ENCODE measurements around the gene PPP2R5B. TPM values are rescaled to one million over a fixed set of nuclear protein-coding genes. Genes with fewer than 3 reads are reported as not detected.
A peak's percentile ranks its signal among the peaks of the same experiment; 100 is the strongest.

PPP2R5B gene
- total RNA-seq, 2 experiments from 2014 or later: 8.6 to 16.2 TPM

DNA sequence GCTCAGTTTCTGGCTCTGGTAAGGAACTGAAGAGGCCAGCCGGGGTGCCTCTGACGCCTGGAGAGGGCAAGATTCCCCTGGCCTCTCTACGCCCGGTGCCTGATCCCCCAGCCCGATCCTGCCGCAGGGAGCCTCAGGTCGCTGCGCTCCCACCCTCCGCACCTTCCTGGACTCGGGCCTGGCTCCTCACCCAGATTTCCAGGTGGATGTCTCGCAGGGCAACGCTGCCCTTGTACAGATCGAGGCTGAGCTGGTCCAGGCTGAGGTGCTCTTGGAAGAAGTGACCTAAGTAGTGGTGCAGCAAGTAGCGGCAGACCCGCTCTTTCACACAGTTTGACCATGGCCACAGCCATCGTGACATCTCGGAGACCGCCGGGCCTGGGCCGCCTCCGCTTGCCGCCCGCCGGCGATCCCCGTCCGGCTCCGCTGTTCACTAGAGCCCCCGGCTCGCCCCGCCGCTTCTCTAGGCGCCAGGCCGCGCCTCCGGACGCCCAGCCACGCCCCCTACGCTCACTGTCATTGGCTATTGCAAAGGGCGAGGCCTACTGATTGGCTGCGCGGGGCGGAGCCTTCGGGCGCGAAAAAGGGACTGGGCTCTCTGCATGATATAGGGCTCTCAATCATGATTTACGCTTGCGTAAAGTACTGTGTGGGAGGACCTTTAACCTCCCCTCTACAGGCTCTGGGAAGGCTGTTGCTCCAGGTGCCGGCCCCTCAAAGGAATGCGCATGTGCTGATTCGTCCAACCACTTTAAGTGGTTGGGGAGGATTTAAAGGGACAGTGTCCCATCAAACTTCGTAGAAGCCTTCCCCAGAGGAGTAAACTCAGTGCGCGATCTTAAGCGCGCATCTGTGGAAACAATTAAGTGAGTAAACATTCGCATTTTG, 7.5 kb upstream of the PPP2R5B start, which contains the start of gene ATG2A:
ATG2A (minus strand) TSS at position 435 of the 888 bp plus-strand sequence; CDS start at position 361, 74 bp downstream.
- CTCF ChIA-PET (ENCODE audit: unreplicated experiment): interaction anchor here (0.6 to 1.0 kb wide), 2 partner anchors 56 to 105 kb away, joined by 3 read pairs; no protein-coding TSS in a partner anchor
- peak within 1 kb of the TSS; percentile 63 for H3K27ac ChIP-seq (ENCODE audit: low read depth, low read length, poor library complexity, severe bottlenecking)
- H3K79me2 ChIP-seq (ENCODE audit: insufficient read depth, low read depth, low read length): peaks cover 10% of the 10 kb centered on the region; the same call in 1 of the 2 replicates
- no peaks in the 10 kb centered on the region for H3K9me2 ChIP-seq (ENCODE audit: insufficient read depth, low read length)
- intact Hi-C loops (cut with micrococcal nuclease; ENCODE audit: unreplicated experiment): loop anchor here (1.0 to 10.0 kb wide), 4 partner anchors 55 to 168 kb away; partner anchors contain the start of genes ARL2, CDCA5, MAJIN and ZFPL1
- no peaks in the 10 kb centered on the region for H3K9me3 ChIP-seq (ENCODE audit: low read length)
- no peak for TF ChIP-seq EZH2phosphoT487 (IDR thresholded peaks at IDR 0.05; ENCODE audit: borderline replicate concordance, low read depth, low read length)
- TF ChIP-seq, protein P1, sequence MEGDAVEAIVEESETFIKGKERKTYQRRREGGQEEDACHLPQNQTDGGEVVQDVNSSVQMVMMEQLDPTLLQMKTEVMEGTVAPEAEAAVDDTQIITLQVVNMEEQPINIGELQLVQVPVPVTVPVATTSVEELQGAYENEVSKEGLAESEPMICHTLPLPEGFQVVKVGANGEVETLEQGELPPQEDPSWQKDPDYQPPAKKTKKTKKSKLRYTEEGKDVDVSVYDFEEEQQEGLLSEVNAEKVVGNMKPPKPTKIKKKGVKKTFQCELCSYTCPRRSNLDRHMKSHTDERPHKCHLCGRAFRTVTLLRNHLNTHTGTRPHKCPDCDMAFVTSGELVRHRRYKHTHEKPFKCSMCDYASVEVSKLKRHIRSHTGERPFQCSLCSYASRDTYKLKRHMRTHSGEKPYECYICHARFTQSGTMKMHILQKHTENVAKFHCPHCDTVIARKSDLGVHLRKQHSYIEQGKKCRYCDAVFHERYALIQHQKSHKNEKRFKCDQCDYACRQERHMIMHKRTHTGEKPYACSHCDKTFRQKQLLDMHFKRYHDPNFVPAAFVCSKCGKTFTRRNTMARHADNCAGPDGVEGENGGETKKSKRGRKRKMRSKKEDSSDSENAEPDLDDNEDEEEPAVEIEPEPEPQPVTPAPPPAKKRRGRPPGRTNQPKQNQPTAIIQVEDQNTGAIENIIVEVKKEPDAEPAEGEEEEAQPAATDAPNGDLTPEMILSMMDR (conservative IDR thresholded peaks at IDR 0.05; ENCODE audit: low read length): no peak
- peaks cover 32% of the 10 kb centered on the region for H3K4me1 ChIP-seq (ENCODE audit: insufficient read depth, low read length, poor library complexity, severe bottlenecking)
- no TSS peak for BruUV-seq (replicated peaks)
- peak; percentile 100 for DNase-seq (ENCODE audit: low spot score)
- peak within 1 kb of the TSS; percentile 87 for H3K4me3 ChIP-seq (ENCODE audit: low read depth, low read length, poor library complexity, severe bottlenecking)
- H2AFZ ChIP-seq (ENCODE audit: low read length): peak within 1 kb of the TSS; percentile 53
- POLR2A ChIA-PET: interaction anchor here (0.9 to 1.6 kb wide), 2 partner anchors 69 to 72 kb away, joined by 3 read pairs; no protein-coding TSS in a partner anchor
- peak within 1 kb of the TSS; percentile 84 for H3K4me2 ChIP-seq (ENCODE audit: low read length)
- no peaks in the 10 kb centered on the region for H4K20me1 ChIP-seq (ENCODE audit: insufficient read depth, low read length)
- H3K36me3 ChIP-seq (ENCODE audit: insufficient read depth, low read length): peaks cover 17% of the 10 kb centered on the region; the same call in 1 of the 2 replicates

DNA sequence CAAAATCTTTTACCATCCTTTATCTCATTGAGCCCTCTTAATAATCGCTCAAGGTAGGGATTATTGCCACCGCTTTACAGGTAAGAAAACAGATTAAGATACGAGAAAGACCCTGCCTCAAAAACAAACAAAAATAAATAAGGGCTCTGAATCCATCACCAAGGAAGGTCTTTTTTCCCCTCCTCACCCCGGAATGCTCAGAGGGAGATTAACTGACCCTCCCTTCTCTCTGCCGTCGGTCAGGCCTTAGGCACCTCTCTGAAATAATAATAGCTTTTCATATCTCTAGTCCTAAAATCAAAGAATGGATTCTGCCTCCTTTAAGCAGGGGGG, 6.9 kb upstream of the PPP2R5B start:
- DNase-seq (ENCODE audit: low spot score): no peak
- H3K4me1 ChIP-seq (ENCODE audit: insufficient read depth, low read length, poor library complexity, severe bottlenecking): peaks cover 32% of the 10 kb centered on the region
- H2AFZ ChIP-seq (ENCODE audit: low read length): peak overlapping the region; percentile 53
- intact Hi-C loops (cut with micrococcal nuclease; ENCODE audit: unreplicated experiment): loop anchor here (1.0 to 10.0 kb wide), 4 partner anchors 55 to 167 kb away; partner anchors contain the start of genes ARL2, CDCA5, MAJIN and ZFPL1
- CTCF ChIA-PET (ENCODE audit: unreplicated experiment): interaction anchor here (0.6 kb wide), 1 partner anchor 105 kb away, joined by 3 read pairs; no protein-coding TSS in a partner anchor
- no peaks in the 10 kb centered on the region for H3K9me3 ChIP-seq (ENCODE audit: low read length)
- TF ChIP-seq, protein P1 (conservative IDR thresholded peaks at IDR 0.05; ENCODE audit: low read length): no peak
- no peak for TF ChIP-seq EZH2phosphoT487 (IDR thresholded peaks at IDR 0.05; ENCODE audit: borderline replicate concordance, low read depth, low read length)
- no peaks in the 10 kb centered on the region for H3K9me2 ChIP-seq (ENCODE audit: insufficient read depth, low read length)
- BruUV-seq (replicated peaks): TSS peak; percentile 96
- peak overlapping the region; percentile 63 for H3K27ac ChIP-seq (ENCODE audit: low read depth, low read length, poor library complexity, severe bottlenecking)
- H4K20me1 ChIP-seq (ENCODE audit: insufficient read depth, low read length): no peaks in the 10 kb centered on the region
- H3K4me3 ChIP-seq (ENCODE audit: low read depth, low read length, poor library complexity, severe bottlenecking): peak overlapping the region; percentile 68
- H3K4me2 ChIP-seq (ENCODE audit: low read length): peak overlapping the region; percentile 78
- H3K36me3 ChIP-seq (ENCODE audit: insufficient read depth, low read length): peaks cover 13% of the 10 kb centered on the region; the same call in 1 of the 2 replicates
- peaks cover 10% of the 10 kb centered on the region; the same call in 1 of the 2 replicates for H3K79me2 ChIP-seq (ENCODE audit: insufficient read depth, low read depth, low read length)
- POLR2A ChIA-PET: interaction anchor here (0.5 to 1.6 kb wide), 5 partner anchors 20 to 95 kb away, joined by 3 to 7 read pairs (median 3); no protein-coding TSS in a partner anchor

Data from OCI-LY7 (cell line).